Liver (tissue), 9 donors: ENCODE measurements around the gene MTHFD2. TPM values are rescaled to one million over a fixed set of nuclear protein-coding genes. Genes with fewer than 3 reads are reported as not detected.

ENCODE experiments used
- DNase-seq: peaks from one replicate; pipeline ENCODE4 v3.0.0-alpha.2; 2017; ENCODE audit warnings: low spot score
- H3K27ac ChIP-seq, 2 donors: one replicate each; pipeline ENCODE4 v1.7.0; 2013; ENCODE audit warnings: inconsistent platforms in 2 of 2, low read length in 2 of 2, control low read depth in 1 of 2, low read depth in 1 of 2, mild to moderate bottlenecking in 1 of 2
- H3K27me3 ChIP-seq, 4 donors: one replicate each; pipeline versions ENCODE4 v1.6.1 to v1.7.0; 2013; ENCODE audit warnings: low read length in 3 of 4, inconsistent platforms in 1 of 4, mild to moderate bottlenecking in 1 of 4, moderate library complexity in 1 of 4; ENCODE audit not compliant: control insufficient read depth in 4 of 4, insufficient read depth in 4 of 4
- H3K36me3 ChIP-seq, 4 donors: one replicate each; pipeline versions ENCODE4 v1.6.1 to v1.7.0; 2013; ENCODE audit warnings: low read length in 3 of 4, mild to moderate bottlenecking in 3 of 4, low read depth in 1 of 4, moderate library complexity in 1 of 4; ENCODE audit not compliant: control insufficient read depth in 4 of 4, insufficient read depth in 3 of 4
- H3K4me1 ChIP-seq, 4 donors: one replicate each; pipeline versions ENCODE4 v1.6.1 to v1.7.0; 2013; ENCODE audit warnings: low read length in 3 of 4, mild to moderate bottlenecking in 3 of 4, moderate library complexity in 1 of 4; ENCODE audit not compliant: control insufficient read depth in 4 of 4, insufficient read depth in 4 of 4
- H3K4me3 ChIP-seq, 3 donors: one replicate each; pipeline versions ENCODE4 v1.6.1 to v1.7.0; 2013; ENCODE audit warnings: low read length in 3 of 3, control low read depth in 1 of 3, low read depth in 1 of 3, mild to moderate bottlenecking in 1 of 3
- H3K9ac ChIP-seq, 2 donors: one replicate each; pipeline ENCODE4 v1.7.0; 2013; ENCODE audit warnings: low read length in 2 of 2, mild to moderate bottlenecking in 2 of 2, moderate library complexity in 2 of 2, control low read depth in 1 of 2, low read depth in 1 of 2
- H3K9me3 ChIP-seq, 4 donors: one replicate each; pipeline versions ENCODE4 v1.6.1 to v1.7.0; 2013; ENCODE audit warnings: low read length in 3 of 4; ENCODE audit not compliant: control insufficient read depth in 4 of 4
- ATF3 ChIP-seq: IDR thresholded peaks from 2 replicates; pipeline ENCODE4 v1.6.1; 2016; ENCODE audit warnings: antibody characterized with exemption
- CTCF ChIP-seq: fragments of 150-350 bp; IDR thresholded peaks from 2 replicates; pipeline ENCODE4 v1.5.1; 2017; ENCODE audit warnings: improper control_type of control experiment, low read depth, low read length; ENCODE audit not compliant: missing input control
- EGR1 ChIP-seq, 2 donors: IDR thresholded peaks; 2 replicates each; pipeline ENCODE4 v1.6.1; 2016 to 2018; ENCODE audit warnings: antibody characterized with exemption in 2 of 2, low read depth in 2 of 2
- FOXA1 ChIP-seq: IDR thresholded peaks from 2 replicates; pipeline ENCODE4 v1.6.1; 2016; ENCODE audit warnings: antibody characterized with exemption
- FOXA2 ChIP-seq: IDR thresholded peaks from 2 replicates; pipeline ENCODE4 v1.6.1; 2016; ENCODE audit warnings: antibody characterized with exemption
- GABPA ChIP-seq, 2 donors: IDR thresholded peaks in 1 of 2; conservative IDR thresholded peaks in 1 of 2; 2 replicates each; pipeline ENCODE4 v1.6.1; 2016; ENCODE audit warnings: antibody characterized with exemption in 2 of 2, mild to moderate bottlenecking in 1 of 2, moderate library complexity in 1 of 2
- HNF4A ChIP-seq, 2 donors: conservative IDR thresholded peaks; 2 replicates each; pipeline ENCODE4 v1.6.1; 2016; ENCODE audit warnings: antibody characterized with exemption in 2 of 2, mild to moderate bottlenecking in 2 of 2
- HNF4G ChIP-seq: IDR thresholded peaks from 2 replicates; pipeline ENCODE4 v1.6.1; 2016; ENCODE audit warnings: antibody characterized with exemption
- JUND ChIP-seq, 2 donors: IDR thresholded peaks; 2 replicates each; pipeline ENCODE4 v1.6.1; 2016; ENCODE audit warnings: antibody characterized with exemption in 2 of 2
- MAX ChIP-seq: IDR thresholded peaks from 2 replicates; pipeline ENCODE4 v1.6.1; 2016; ENCODE audit warnings: antibody characterized with exemption
- NR2F2 ChIP-seq: IDR thresholded peaks from 2 replicates; pipeline ENCODE4 v1.6.1; 2016; ENCODE audit warnings: antibody characterized with exemption
- RAD21 ChIP-seq, 2 donors: IDR thresholded peaks; 2 replicates each; pipeline ENCODE4 v1.6.1; 2016; ENCODE audit warnings: antibody characterized with exemption in 2 of 2, mild to moderate bottlenecking in 2 of 2
- REST ChIP-seq: IDR thresholded peaks from 2 replicates; pipeline ENCODE4 v1.6.1; 2016; ENCODE audit warnings: antibody characterized with exemption, mild to moderate bottlenecking
- RXRA ChIP-seq, 2 donors: IDR thresholded peaks; 2 replicates each; pipeline ENCODE4 v1.6.1; 2017 to 2018; ENCODE audit warnings: antibody characterized with exemption in 2 of 2, mild to moderate bottlenecking in 1 of 2
- SP1 ChIP-seq: IDR thresholded peaks from 2 replicates; pipeline ENCODE4 v1.6.1; 2018; ENCODE audit warnings: antibody characterized with exemption, mild to moderate bottlenecking
- TAF1 ChIP-seq: conservative IDR thresholded peaks from 2 replicates; pipeline ENCODE4 v1.6.1; 2016; ENCODE audit warnings: antibody characterized with exemption, mild to moderate bottlenecking
- YY1 ChIP-seq: IDR thresholded peaks from 2 replicates; pipeline ENCODE4 v1.6.1; 2016; ENCODE audit warnings: antibody characterized with exemption, mild to moderate bottlenecking
- ZBTB33 ChIP-seq: IDR thresholded peaks from 2 replicates; pipeline ENCODE4 v1.6.1; 2016; ENCODE audit warnings: antibody characterized with exemption
- WGBS: extraction: QIAGEN DNeasy Blood & Tissue Kit; methylation state at CpG from one replicate; pipeline ENCODE4 v1.1.7; 2013; 5-methylcytosine and 5-hydroxymethylcytosine counted together
- polyA plus RNA-seq, 2 donors: library from polyadenylated mRNA; stranded (reverse) in 1 of 2; unstranded in 1 of 2; fragments of 200-250 nt in 1 of 2; fragments of >200 nt in 1 of 2; fragmentation: Nextera tagmentation in 1 of 2; extraction: Ambion mirVana in 1 of 2; gene quantifications; one replicate each; pipeline versions ENCODE4 v1.2.1 to v1.2.3, GENCODE V29; 2013 to 2015
- total RNA-seq, 2 donors: library from RNA; depleted of rRNA; stranded (reverse); fragments of >200 nt; gene quantifications; one replicate each; pipeline ENCODE4 v1.2.3, GENCODE V29; 2014
- donor health status: healthy.
- donor health status: healthy.
- donor health status: healthy.
- donor health status: healthy.
- donor health status: healthy.

MTHFD2 gene
- total and polyA plus RNA-seq, 4 donors = 1.6 to 27.5 (median 2.8) TPM

GRCh38 chr2:74253971-74254310, 55.5 kb downstream of the MTHFD2 start:
- no peak overlapping the region for H3K27ac ChIP-seq
- DNase-seq = no peak
- no peaks in the 10 kb centered on the region for H3K27me3 ChIP-seq
- H3K4me1 ChIP-seq = no peaks in the 10 kb centered on the region
- no peak overlapping the region for H3K4me3 ChIP-seq
- WGBS = 79% methylated on average over 4 of the region's 4 CpGs
- TF ChIP-seq REST (no peak), RAD21 (IDR thresholded peaks at IDR 0.05) (no peak), ZBTB33 (no peak), EGR1 (IDR thresholded peaks at IDR 0.05; ENCODE audit: low read depth in 2 of 2) (no peak), YY1 (no peak), HNF4G (no peak), RXRA (IDR thresholded peaks at IDR 0.05) (no peak), NR2F2 (no peak), GABPA (IDR thresholded peaks at IDR 0.05 in 1 of 2, conservative IDR thresholded peaks at IDR 0.05 in 1 of 2) (no peak), MAX (no peak), JUND (IDR thresholded peaks at IDR 0.05) (no peak), CTCF (no peak), SP1 (no peak), FOXA1 (no peak), ATF3 (no peak), FOXA2 (no peak), HNF4A (conservative IDR thresholded peaks at IDR 0.05) (no peak), TAF1 (no peak)
- H3K9ac ChIP-seq = no peak overlapping the region
- H3K9me3 ChIP-seq = no peaks in the 10 kb centered on the region
- H3K36me3 ChIP-seq = no peaks in the 10 kb centered on the region
